ENCODE data around the gene TP63.
"Not testable (repeated sequence)": the region's sequence is repeated elsewhere in the genome, so short reads cannot be mapped to it uniquely, and the experiment has no call there.

TP63 gene

DNA sequence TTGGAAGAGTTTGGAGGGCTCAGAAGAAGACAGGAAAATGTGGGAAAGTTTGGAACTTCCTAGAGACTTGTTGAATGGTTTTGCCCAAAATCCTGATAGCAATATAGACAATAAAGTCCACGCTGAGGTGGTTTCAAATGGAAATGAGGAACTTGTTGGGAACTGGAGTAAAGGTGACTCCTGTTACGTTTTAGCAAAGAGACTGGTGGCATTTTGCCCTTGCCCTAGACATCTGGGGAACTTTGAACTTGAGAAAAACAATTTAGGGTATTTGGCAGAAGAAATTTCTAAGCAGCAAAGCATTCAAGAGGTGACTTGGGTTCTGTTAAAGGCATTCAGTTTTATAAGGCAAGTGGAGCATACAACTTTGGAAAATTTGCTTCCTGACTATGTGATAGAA, 18.5 kb upstream of the TP63 start:
- H3K4me3 ChIP-seq (ENCODE audit: insufficient read depth in 1 of 2, low read depth in 1 of 2, low read length in 2 of 2); H3K4ac ChIP-seq (ENCODE audit: low read depth in 1 of 2, low read length in 2 of 2); H2BK15ac ChIP-seq (ENCODE audit: low read depth, poor library complexity, severe bottlenecking); DNase-seq; H3K4me2 ChIP-seq (ENCODE audit: low read length, poor library complexity, severe bottlenecking); H3K36me3 ChIP-seq (ENCODE audit: control insufficient read depth in 1 of 2, insufficient read depth in 2 of 2, low read depth in 1 of 2, low read length in 2 of 2); H2BK12ac ChIP-seq (ENCODE audit: low read length in 2 of 2); H2AFZ ChIP-seq (ENCODE audit: low read depth, low read length); H4K91ac ChIP-seq (ENCODE audit: low read length); H3K9me3 ChIP-seq (ENCODE audit: control insufficient read depth, low read length); H3K9ac ChIP-seq (ENCODE audit: low read length); H3K27me3 ChIP-seq (ENCODE audit: control insufficient read depth in 1 of 2, insufficient read depth in 1 of 2, low read length in 2 of 2); H2BK120ac ChIP-seq (ENCODE audit: low read depth, low read length); H4K8ac ChIP-seq (ENCODE audit: low read length); H3K14ac ChIP-seq (ENCODE audit: low read length in 2 of 2); H3K4me1 ChIP-seq (ENCODE audit: control insufficient read depth, insufficient read depth, low read depth, low read length); H2BK5ac ChIP-seq (ENCODE audit: low read depth, low read length, poor library complexity, severe bottlenecking); H3K79me1 ChIP-seq (replicated peaks; ENCODE audit: low read length, poor library complexity, severe bottlenecking); H3K23ac ChIP-seq (ENCODE audit: low read length in 2 of 2); H3K27ac ChIP-seq (ENCODE audit: low read length, poor library complexity, severe bottlenecking); H2AK5ac ChIP-seq (ENCODE audit: low read length, severe bottlenecking); H3K18ac ChIP-seq (ENCODE audit: low read depth in 1 of 2, low read length in 2 of 2): not testable (repeated sequence)
- WGBS, result 21% methylated on average over 2 of the region's 2 CpGs

- H2AK5ac ChIP-seq (ENCODE audit: low read length, severe bottlenecking), result no peak overlapping the region
- no peak overlapping the region for H2BK5ac ChIP-seq (ENCODE audit: low read depth, low read length, poor library complexity, severe bottlenecking)
- H3K14ac ChIP-seq (ENCODE audit: low read length in 2 of 2), result no peak overlapping the region
- no peak overlapping the region for H2BK12ac ChIP-seq (ENCODE audit: low read length in 2 of 2)
- no peaks in the 10 kb centered on the region for H3K36me3 ChIP-seq (ENCODE audit: control insufficient read depth in 1 of 2, insufficient read depth in 2 of 2, low read depth in 1 of 2, low read length in 2 of 2)
- H2BK120ac ChIP-seq (ENCODE audit: low read depth, low read length), result no peak overlapping the region
- no peak overlapping the region for H3K4ac ChIP-seq (ENCODE audit: low read depth in 1 of 2, low read length in 2 of 2)
- no peak overlapping the region for H3K4me2 ChIP-seq (ENCODE audit: low read length, poor library complexity, severe bottlenecking)
- no peaks in the 10 kb centered on the region for H3K4me1 ChIP-seq (ENCODE audit: control insufficient read depth, insufficient read depth, low read depth, low read length)
- 78% methylated on average over 1 of the region's 1 CpG for WGBS
- no peaks in the 10 kb centered on the region for H3K79me1 ChIP-seq (replicated peaks; ENCODE audit: low read length, poor library complexity, severe bottlenecking)
- no peak overlapping the region for H2AFZ ChIP-seq (ENCODE audit: low read depth, low read length)
- no peaks in the 10 kb centered on the region for H3K27me3 ChIP-seq (ENCODE audit: control insufficient read depth in 1 of 2, insufficient read depth in 1 of 2, low read length in 2 of 2)
- H4K91ac ChIP-seq (ENCODE audit: low read length), result no peak overlapping the region
- peaks cover 8% of the 10 kb centered on the region for H3K9me3 ChIP-seq (ENCODE audit: control insufficient read depth, low read length)
- H3K18ac ChIP-seq (ENCODE audit: low read depth in 1 of 2, low read length in 2 of 2), result no peak overlapping the region
- no peak for DNase-seq
- H3K23ac ChIP-seq (ENCODE audit: low read length in 2 of 2), result no peak overlapping the region
- H3K4me3 ChIP-seq (ENCODE audit: insufficient read depth in 1 of 2, low read depth in 1 of 2, low read length in 2 of 2), result no peak overlapping the region
- H4K8ac ChIP-seq (ENCODE audit: low read length), result no peak overlapping the region
- H2BK15ac ChIP-seq (ENCODE audit: low read depth, poor library complexity, severe bottlenecking), result no peak overlapping the region
- no peak overlapping the region for H3K9ac ChIP-seq (ENCODE audit: low read length)
- H3K27ac ChIP-seq (ENCODE audit: low read length, poor library complexity, severe bottlenecking), result no peak overlapping the region
Observed at GRCh38 chr3:189613122-189613521, 18.1 kb upstream of the TP63 start.

DNA sequence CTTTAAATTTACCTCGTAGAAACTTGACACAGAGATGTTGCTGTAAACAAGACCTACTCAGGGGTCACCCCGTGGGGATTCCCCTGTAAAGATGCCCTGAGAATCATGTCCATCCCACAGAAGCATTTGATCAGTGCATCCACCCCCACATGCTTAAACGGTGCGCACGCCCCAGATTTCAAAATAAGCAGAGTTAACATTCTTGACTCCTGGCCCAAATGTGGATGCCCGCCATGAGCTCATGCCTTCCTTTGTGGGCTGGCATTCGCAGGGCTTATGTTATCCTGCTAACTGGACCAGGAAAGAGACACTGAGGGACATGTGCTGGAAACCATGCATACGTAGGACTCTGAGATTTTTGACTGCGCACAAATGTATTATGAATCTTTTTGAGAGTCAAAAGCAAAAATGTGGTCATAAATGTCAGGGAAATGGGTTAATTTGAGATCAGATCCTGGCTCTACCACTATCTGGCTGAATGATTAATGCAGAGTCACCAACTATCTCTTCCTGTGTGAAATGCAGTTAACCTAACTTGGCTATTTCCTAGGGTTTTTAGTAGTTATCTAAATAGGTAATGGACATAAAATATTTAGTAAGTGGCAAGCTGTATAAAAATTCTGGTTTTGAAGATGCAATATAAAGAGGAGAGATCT, 9.1 kb upstream of the TP63 start:
- H4K91ac ChIP-seq (ENCODE audit: low read length), result no peak overlapping the region
- no peak overlapping the region for H2AFZ ChIP-seq (ENCODE audit: low read depth, low read length)
- no peak overlapping the region for H3K4ac ChIP-seq (ENCODE audit: low read depth in 1 of 2, low read length in 2 of 2)
- no peak overlapping the region for H2BK12ac ChIP-seq (ENCODE audit: low read length in 2 of 2)
- H2AK5ac ChIP-seq (ENCODE audit: low read length, severe bottlenecking), result no peak overlapping the region
- H3K27me3 ChIP-seq (ENCODE audit: control insufficient read depth in 1 of 2, insufficient read depth in 1 of 2, low read length in 2 of 2), result no peaks in the 10 kb centered on the region
- no peaks in the 10 kb centered on the region for H3K9me3 ChIP-seq (ENCODE audit: control insufficient read depth, low read length)
- H3K18ac ChIP-seq (ENCODE audit: low read depth in 1 of 2, low read length in 2 of 2), result no peak overlapping the region
- no peak overlapping the region for H3K4me2 ChIP-seq (ENCODE audit: low read length, poor library complexity, severe bottlenecking)
- no peak overlapping the region for H2BK5ac ChIP-seq (ENCODE audit: low read depth, low read length, poor library complexity, severe bottlenecking)
- no peak overlapping the region for H3K9ac ChIP-seq (ENCODE audit: low read length)
- no peak overlapping the region for H3K27ac ChIP-seq (ENCODE audit: low read length, poor library complexity, severe bottlenecking)
- no peak overlapping the region for H2BK120ac ChIP-seq (ENCODE audit: low read depth, low read length)
- no peaks in the 10 kb centered on the region for H3K4me1 ChIP-seq (ENCODE audit: control insufficient read depth, insufficient read depth, low read depth, low read length)
- H3K23ac ChIP-seq (ENCODE audit: low read length in 2 of 2), result no peak overlapping the region
- 88% methylated on average over 9 of the region's 9 CpGs for WGBS
- no peak overlapping the region for H3K14ac ChIP-seq (ENCODE audit: low read length in 2 of 2)
- DNase-seq, result no peak
- no peak overlapping the region for H2BK15ac ChIP-seq (ENCODE audit: low read depth, poor library complexity, severe bottlenecking)
- no peak overlapping the region for H3K4me3 ChIP-seq (ENCODE audit: insufficient read depth in 1 of 2, low read depth in 1 of 2, low read length in 2 of 2)
- no peak overlapping the region for H4K8ac ChIP-seq (ENCODE audit: low read length)
- no peaks in the 10 kb centered on the region for H3K79me1 ChIP-seq (replicated peaks; ENCODE audit: low read length, poor library complexity, severe bottlenecking)
- H3K36me3 ChIP-seq (ENCODE audit: control insufficient read depth in 1 of 2, insufficient read depth in 2 of 2, low read depth in 1 of 2, low read length in 2 of 2), result no peaks in the 10 kb centered on the region

GRCh38 chr3:189622629-189623028, 8.6 kb upstream of the TP63 start:
- Histone ChIP-seq H3K79me1 (replicated peaks; ENCODE audit: low read length, poor library complexity, severe bottlenecking) (no peaks in the 10 kb centered on the region), H3K9ac (ENCODE audit: low read length) (no peak overlapping the region), H2BK5ac (ENCODE audit: low read depth, low read length, poor library complexity, severe bottlenecking) (no peak overlapping the region), H2BK120ac (ENCODE audit: low read depth, low read length) (no peak overlapping the region), H4K91ac (ENCODE audit: low read length) (no peak overlapping the region), H3K4me1 (ENCODE audit: control insufficient read depth, insufficient read depth, low read depth, low read length) (no peaks in the 10 kb centered on the region), H3K27me3 (ENCODE audit: control insufficient read depth in 1 of 2, insufficient read depth in 1 of 2, low read length in 2 of 2) (no peaks in the 10 kb centered on the region), H2BK15ac (ENCODE audit: low read depth, poor library complexity, severe bottlenecking) (no peak overlapping the region), H2AK5ac (ENCODE audit: low read length, severe bottlenecking) (no peak overlapping the region), H3K14ac (ENCODE audit: low read length in 2 of 2) (no peak overlapping the region), H3K4me3 (ENCODE audit: insufficient read depth in 1 of 2, low read depth in 1 of 2, low read length in 2 of 2) (no peak overlapping the region), H3K9me3 (ENCODE audit: control insufficient read depth, low read length) (no peaks in the 10 kb centered on the region), H3K4me2 (ENCODE audit: low read length, poor library complexity, severe bottlenecking) (no peak overlapping the region), H3K27ac (ENCODE audit: low read length, poor library complexity, severe bottlenecking) (no peak overlapping the region), H2AFZ (ENCODE audit: low read depth, low read length) (no peak overlapping the region), H3K18ac (ENCODE audit: low read depth in 1 of 2, low read length in 2 of 2) (no peak overlapping the region), H3K4ac (ENCODE audit: low read depth in 1 of 2, low read length in 2 of 2) (no peak overlapping the region), H4K8ac (ENCODE audit: low read length) (no peak overlapping the region), H2BK12ac (ENCODE audit: low read length in 2 of 2) (no peak overlapping the region), H3K23ac (ENCODE audit: low read length in 2 of 2) (no peak overlapping the region), H3K36me3 (ENCODE audit: control insufficient read depth in 1 of 2, insufficient read depth in 2 of 2, low read depth in 1 of 2, low read length in 2 of 2) (no peaks in the 10 kb centered on the region)
- WGBS, result 87% methylated on average over 3 of the region's 7 CpGs
- DNase-seq, result no peak
